IPS DF 6.9 (cell line): ENCODE measurements around the gene AGFG2.

ENCODE experiments used
- DNase-seq: peaks from one replicate; pipeline ENCODE4 v3.0.0-alpha.2; 2013; ENCODE audit warnings: low read depth, low spot score
- H3K27ac ChIP-seq: one replicate; pipeline ENCODE4 v1.5.1; 2013; ENCODE audit warnings: low read length, control low read depth
- H3K27me3 ChIP-seq: 2 replicates; pipeline ENCODE4 v1.6.1; 2013; ENCODE audit warnings: mild to moderate bottlenecking, low read length; ENCODE audit not compliant: control insufficient read depth, insufficient read depth
- H3K36me3 ChIP-seq: 2 replicates; pipeline ENCODE4 v1.6.1; 2013; ENCODE audit warnings: low read length; ENCODE audit not compliant: control insufficient read depth, insufficient read depth
- H3K4me1 ChIP-seq: 2 replicates; pipeline ENCODE4 v1.6.1; 2013; ENCODE audit warnings: low read length; ENCODE audit not compliant: control insufficient read depth, insufficient read depth
- H3K4me3 ChIP-seq: 2 replicates; pipeline ENCODE4 v1.5.1; 2013; ENCODE audit warnings: mild to moderate bottlenecking, low read length
- H3K9me3 ChIP-seq: 2 replicates; pipeline ENCODE4 v1.6.1; 2013; ENCODE audit warnings: low read length, inconsistent platforms; ENCODE audit not compliant: control insufficient read depth, insufficient read depth
- WGBS: extraction: QIAGEN DNeasy Blood & Tissue Kit; methylation state at CpG from one replicate; pipeline ENCODE4 v1.1.7; 2013; ENCODE audit warnings: mixed read lengths, missing lambda C conversion rate; ENCODE audit not compliant: insufficient read length, insufficient coverage; 5-methylcytosine and 5-hydroxymethylcytosine counted together

Gene AGFG2

GRCh38 chr7:100578246-100579183, 39.5 kb downstream of the AGFG2 start:
- Histone ChIP-seq H3K36me3 (peaks cover 47% of the 10 kb centered on the region), H3K27me3 (no peaks in the 10 kb centered on the region), H3K4me1 (peaks cover 2% of the 10 kb centered on the region; the same call in 1 of the 2 replicates), H3K4me3 (no peak overlapping the region), H3K9me3 (no peaks in the 10 kb centered on the region), H3K27ac (no peak overlapping the region)
- WGBS = no CpG with 5 or more reads among the region's 28 CpGs
- DNase-seq = no peak

DNA sequence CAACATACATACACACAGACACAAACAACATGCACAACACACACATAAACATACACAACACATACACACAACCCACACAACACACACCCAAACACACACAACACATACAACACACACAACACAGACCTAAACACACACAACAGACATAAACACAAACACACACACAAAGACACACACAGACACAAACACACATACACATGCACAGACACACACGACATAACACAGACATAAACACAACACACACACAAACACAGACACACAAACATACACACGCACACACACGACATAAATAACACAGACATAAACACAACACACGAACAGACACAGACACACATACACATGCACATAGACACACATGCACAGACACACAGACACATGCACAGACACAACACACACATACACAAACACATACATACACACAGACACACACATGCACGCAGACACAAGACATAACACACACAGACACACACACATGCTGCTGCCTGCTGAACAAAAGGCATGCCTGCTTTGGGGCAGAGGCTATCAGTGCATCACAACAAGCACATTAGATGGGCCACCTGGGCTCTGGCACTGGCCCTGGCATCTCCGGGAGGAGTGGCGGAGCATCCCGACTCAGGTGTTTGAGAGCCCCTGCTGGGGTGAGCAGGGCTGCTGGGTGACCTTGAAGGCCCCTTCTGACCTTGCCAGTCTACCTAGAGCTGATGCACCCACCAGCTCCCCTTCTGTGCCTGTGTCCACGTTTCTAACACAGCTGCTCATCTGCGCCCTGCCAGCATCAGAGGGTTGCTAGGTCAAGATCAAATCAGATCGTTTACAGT, 41.7 kb downstream of the AGFG2 start:
- H3K4me1 ChIP-seq = peaks cover 10% of the 10 kb centered on the region
- no peak for DNase-seq
- no peak overlapping the region for H3K27ac ChIP-seq
- H3K36me3 ChIP-seq = peaks cover 35% of the 10 kb centered on the region
- no peaks in the 10 kb centered on the region for H3K9me3 ChIP-seq
- H3K4me3 ChIP-seq = no peak overlapping the region
- WGBS = 100% methylated on average over 3 of the region's 11 CpGs
- no peaks in the 10 kb centered on the region for H3K27me3 ChIP-seq

DNA sequence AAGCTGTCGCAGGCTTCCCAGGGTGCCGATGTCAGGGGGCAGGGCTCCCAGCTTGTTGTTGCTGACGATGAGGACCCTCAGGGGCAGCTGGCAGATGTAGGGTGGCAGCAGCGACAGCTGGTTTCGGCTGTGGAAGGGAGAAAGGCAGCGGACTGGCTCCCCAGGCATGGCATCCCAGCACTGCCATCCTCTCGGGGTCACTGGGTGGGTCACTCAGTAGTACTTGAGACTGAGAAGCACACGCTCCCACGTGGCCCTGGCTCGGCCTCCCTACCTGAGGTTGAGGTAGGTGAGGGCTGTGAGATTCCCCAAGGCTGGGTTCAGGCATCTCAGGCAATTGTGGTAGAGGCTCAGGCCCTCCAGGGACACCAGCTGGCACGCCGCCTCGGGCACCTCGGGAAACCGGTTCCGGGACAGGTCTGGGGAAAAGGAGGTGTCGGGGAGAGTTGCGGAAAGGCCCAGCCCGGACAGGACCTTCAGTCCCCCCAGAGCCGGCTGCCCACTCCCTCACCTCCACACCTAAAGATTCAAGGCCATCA, 43.1 kb downstream of the AGFG2 start:
- Histone ChIP-seq H3K9me3 (no peaks in the 10 kb centered on the region), H3K36me3 (peaks cover 31% of the 10 kb centered on the region), H3K4me3 (no peak overlapping the region), H3K27ac (no peak overlapping the region), H3K27me3 (no peaks in the 10 kb centered on the region), H3K4me1 (peaks cover 10% of the 10 kb centered on the region)
- DNase-seq = no peak
- no CpG with 5 or more reads among the region's 20 CpGs for WGBS

- peaks cover 28% of the 10 kb centered on the region for H3K36me3 ChIP-seq
- no peak overlapping the region for H3K27ac ChIP-seq
- H3K4me1 ChIP-seq = peaks cover 10% of the 10 kb centered on the region
- no peaks in the 10 kb centered on the region for H3K27me3 ChIP-seq
- WGBS = no CpG with 5 or more reads among the region's 11 CpGs
- no peak overlapping the region for H3K4me3 ChIP-seq
- no peak for DNase-seq
- H3K9me3 ChIP-seq = no peaks in the 10 kb centered on the region
Observed at GRCh38 chr7:100582650-100583049, 43.6 kb downstream of the AGFG2 start.

- no peak for DNase-seq
- no peak overlapping the region for H3K27ac ChIP-seq
- peaks cover 21% of the 10 kb centered on the region for H3K36me3 ChIP-seq
- no peaks in the 10 kb centered on the region for H3K9me3 ChIP-seq
- H3K4me3 ChIP-seq = no peak overlapping the region
- WGBS = no CpG with 5 or more reads among the region's 23 CpGs
- peaks cover 10% of the 10 kb centered on the region for H3K4me1 ChIP-seq
- H3K27me3 ChIP-seq = no peaks in the 10 kb centered on the region
Observed at GRCh38 chr7:100583132-100584053, 44.4 kb downstream of the AGFG2 start.

- Histone ChIP-seq H3K27ac (no peak overlapping the region), H3K36me3 (peaks cover 17% of the 10 kb centered on the region), H3K27me3 (no peaks in the 10 kb centered on the region), H3K9me3 (no peaks in the 10 kb centered on the region), H3K4me3 (peak overlapping the region; percentile 73; the same call in 1 of the 2 replicates), H3K4me1 (peaks cover 10% of the 10 kb centered on the region)
- no peak for DNase-seq
- whole genome bisulfite sequencing = no CpG with 5 or more reads among the region's 15 CpGs
Observed at GRCh38 chr7:100584054-100584682, 45.2 kb downstream of the AGFG2 start.

DNA sequence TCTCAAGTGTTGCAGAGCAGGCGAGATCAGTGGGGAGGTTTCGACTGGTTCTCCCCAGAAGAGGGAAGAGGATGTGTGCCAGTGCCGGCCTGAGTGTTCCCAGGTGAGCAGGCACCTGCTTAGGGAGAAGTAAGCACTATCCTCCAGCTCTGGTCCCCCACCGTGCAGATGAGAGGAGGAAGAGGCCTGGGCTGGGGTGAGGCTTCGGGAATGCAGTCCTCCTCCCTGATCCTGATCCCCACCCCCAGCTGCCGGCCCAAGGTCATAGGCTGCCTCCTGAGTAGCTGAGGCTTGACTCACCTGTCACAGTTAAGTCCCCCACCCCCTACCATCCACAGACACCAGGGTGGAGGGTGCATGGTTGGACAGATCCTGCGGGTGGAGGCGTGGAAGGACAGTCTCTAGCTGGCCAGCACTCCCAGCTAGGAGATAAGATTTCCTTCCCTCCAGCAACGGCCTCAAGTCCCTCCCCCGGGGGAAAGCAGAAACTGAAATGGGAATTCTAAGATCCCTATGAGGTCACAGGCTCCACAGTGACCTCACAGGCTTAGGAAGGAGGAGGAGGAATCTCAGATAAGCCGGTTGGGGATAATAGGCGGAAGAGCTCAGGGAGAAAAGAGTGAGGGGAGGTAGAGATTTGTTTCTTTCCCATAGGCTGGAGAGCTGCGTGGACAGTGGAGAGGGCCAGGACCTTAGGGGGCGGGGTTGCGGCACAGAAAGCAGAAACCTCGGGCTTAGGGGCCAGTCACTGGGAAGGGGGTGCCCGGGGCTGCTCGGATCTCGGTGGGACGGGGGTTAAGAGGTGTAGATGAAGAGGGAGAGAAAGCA, 45.9 kb downstream of the AGFG2 start:
- no peak for DNase-seq
- Histone ChIP-seq H3K36me3 (peaks cover 13% of the 10 kb centered on the region), H3K4me3 (peak overlapping the region; percentile 73; the same call in 1 of the 2 replicates), H3K27me3 (no peaks in the 10 kb centered on the region), H3K9me3 (no peaks in the 10 kb centered on the region), H3K4me1 (peaks cover 12% of the 10 kb centered on the region), H3K27ac (no peak overlapping the region)
- WGBS = no CpG with 5 or more reads among the region's 20 CpGs

- DNase-seq = no peak
- H3K27me3 ChIP-seq = no peaks in the 10 kb centered on the region
- H3K36me3 ChIP-seq = peaks cover 5% of the 10 kb centered on the region; the same call in 1 of the 2 replicates
- H3K4me1 ChIP-seq = peaks cover 14% of the 10 kb centered on the region
- peak within 1 kb of the TSS; percentile 77 for H3K4me3 ChIP-seq
- no CpG with 5 or more reads among the region's 61 CpGs for WGBS
- H3K27ac ChIP-seq = no peak within 1 kb of the TSS
- H3K9me3 ChIP-seq = no peaks in the 10 kb centered on the region
Observed at GRCh38 chr7:100585511-100586265, 46.7 kb downstream of the AGFG2 start, which contains the start of gene LRCH4. LRCH4 (minus strand) TSS chr7:100586129; CDS start chr7:100586100, 29 bp downstream.
